ENCODE data around the gene GRB7.

The GRB7 gene

DNA sequence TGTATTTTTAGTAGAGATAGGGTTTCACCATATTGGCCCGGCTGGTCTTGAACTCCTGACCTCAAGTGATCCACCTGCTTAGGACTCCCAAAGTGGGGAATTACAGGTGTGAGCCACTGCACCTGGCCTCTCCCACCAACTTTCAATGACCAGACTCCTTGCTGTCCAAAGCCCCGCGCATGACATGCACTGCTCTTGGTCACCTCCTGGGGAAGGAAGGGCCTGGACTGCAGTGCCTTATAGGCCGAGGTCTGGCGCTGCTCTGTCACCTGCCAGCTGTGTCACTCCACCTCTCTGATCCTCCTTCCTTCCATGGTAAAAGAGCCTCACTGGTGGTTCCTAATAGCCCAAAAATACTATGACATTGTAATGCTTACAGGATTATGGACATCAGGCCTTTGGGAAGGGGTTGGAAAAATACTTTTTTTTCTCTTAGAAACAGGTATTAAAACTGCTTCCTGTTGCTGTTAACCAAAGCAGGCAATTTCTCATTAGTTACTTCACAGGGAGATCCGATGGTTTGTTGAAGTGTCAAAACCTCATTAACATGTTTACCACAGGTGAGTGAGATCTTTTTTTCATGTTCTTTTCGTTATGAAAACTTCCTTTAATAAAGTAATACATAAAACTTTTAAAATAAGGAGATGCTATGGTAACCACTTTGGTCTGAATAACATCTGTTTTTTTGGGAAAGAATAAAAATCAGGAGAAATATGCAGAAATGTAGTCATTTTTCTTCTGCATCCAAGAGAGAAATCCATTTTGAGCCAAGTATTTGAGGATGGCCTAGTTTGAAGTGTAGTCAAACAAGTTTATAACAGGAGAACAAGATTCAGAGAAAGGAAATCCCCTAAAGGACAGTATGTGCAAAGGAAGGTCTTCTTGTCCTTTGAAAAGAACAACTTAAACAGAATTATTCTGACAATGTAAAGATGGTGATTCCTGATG lies 35.5 kb downstream of the GRB7 start:
- DNase-seq (ENCODE audit: low read depth), result no peak

DNA sequence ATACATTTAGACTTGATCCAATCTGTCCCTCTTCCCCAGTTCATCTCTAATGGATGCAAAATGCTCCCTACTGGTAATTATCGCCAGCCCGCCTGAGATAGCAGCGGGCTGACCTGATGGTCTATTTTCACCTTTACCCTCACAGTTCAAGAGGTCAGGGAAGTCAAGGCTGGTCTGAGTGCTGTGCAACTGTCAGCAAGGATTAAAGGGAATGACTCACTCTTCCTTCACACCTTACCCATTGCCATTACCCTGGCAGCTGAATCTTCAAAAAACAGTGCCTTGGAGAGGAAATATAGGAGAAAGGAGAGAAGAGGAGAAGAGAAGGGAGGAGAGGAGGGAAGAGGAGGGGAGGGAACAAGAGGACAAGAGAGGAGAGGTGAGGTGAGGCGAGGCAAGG lies 36.3 kb downstream of the GRB7 start:
- DNase-seq (ENCODE audit: low read depth), result no peak

DNA sequence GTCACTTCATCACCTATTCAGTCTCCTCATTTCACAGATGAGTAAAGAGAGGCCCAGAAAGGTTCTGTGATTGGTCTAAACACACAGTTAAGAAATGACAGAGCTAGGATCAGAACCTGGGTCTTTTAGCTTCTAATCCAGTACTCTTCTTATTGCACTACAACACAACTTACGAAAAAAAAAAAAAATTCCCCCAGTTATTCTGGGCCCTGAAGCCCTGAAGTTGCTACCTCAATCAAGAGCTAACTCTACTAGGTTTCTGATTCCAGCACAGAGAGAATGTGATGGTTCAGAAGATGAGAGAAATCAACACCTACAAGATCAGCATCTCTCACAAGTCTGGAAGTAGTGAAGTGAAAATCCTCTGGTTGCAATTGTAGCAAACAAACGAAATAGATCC lies 37.3 kb downstream of the GRB7 start:
- no peak for DNase-seq (ENCODE audit: low read depth)

DNA sequence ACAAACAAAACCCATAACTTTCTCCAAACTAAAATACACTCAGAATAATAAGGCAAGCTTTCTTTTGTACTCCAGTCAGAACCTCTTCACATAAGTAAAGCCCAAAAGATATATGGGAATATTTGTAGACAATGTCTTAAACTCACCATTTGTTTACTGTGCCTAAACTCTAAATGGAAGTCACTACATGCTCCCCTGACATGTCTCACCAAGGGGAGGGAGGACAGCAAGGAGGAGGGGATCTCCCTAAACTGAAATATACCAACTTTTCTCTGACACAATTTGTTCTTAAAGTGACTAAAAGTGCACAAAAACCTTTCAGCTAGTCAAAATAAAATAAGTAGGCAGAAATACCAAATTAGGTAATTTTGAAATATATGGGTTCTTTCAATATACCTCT lies 38.5 kb downstream of the GRB7 start:
- no peak for DNase-seq (ENCODE audit: low read depth)

DNA sequence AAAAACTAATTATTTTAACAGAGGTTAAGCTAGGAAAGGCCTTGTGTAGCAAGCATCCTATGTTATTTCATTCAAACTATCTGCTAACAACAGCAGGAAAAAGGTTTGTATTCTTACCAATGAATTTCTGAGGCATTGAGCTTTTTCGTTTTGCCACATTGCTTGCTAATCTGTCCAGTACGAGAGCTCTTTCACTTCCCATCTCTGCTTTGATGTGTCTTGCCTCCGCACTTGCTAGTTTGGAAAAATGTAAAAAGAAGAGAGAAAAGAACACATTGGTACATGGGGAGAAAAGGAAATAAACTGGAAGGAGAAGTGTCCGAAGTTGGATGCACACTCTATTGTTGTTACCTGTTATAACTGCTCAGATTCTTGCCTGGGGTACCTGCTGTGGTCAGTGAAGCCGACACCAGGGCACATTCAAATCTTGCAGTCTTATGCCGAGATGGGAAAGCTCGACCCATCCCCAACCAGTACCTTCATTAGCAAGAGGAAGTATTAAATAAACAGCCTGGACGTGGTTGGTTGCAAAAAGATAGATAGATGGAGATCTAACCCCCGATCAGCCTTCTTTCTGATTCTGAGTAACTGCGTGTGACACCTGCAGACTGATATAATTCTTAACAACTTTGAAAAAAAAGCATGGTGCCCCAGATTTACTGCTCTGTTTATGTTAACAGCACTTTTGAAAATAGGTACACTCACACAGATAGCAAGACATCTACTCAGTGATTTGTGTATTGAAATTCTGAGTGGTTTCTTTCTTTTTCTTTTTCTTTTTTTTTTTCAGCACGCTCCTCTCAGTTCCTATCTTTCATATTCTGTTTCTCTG lies 40.0 kb downstream of the GRB7 start:
- no peak for DNase-seq (ENCODE audit: low read depth)

DNA sequence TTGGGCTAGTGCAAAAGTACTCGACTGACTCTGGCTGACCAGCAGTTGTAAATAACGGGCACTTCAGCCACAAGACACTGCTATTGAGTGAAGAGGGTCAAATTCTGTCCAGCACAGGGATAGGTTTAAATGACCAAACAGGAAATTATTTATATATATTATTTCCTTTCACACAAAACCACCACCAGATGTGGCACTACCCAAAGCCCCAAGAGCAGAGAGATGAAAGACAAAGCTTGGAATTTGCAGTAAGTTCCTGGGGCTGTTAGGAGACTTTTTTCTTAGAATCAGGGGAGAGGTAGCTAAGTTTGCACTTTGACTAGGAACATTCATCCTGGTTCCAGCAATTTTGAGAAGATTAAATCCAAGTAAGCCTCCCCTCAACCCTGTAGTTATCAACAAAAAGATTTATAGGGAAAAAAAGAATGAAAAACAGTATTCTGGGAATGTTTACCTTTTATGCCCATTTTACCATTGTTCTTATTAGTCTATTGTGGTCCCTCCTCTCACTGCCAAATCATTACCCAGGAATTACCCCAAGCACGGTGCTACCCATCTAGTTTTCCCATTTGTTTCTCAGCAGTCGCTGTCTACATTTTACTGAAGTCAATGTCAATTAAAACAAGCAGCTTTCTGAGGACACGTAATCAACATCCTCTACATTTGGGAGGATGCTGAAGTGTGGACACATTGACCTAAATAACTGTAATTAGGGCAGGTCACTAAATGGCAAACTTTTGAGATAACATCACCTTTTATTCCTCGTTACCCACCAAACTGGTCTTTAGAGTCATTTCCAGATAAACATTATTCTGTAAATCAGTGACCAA lies 43.5 kb downstream of the GRB7 start:
- DNase-seq (ENCODE audit: low read depth), result no peak

DNA sequence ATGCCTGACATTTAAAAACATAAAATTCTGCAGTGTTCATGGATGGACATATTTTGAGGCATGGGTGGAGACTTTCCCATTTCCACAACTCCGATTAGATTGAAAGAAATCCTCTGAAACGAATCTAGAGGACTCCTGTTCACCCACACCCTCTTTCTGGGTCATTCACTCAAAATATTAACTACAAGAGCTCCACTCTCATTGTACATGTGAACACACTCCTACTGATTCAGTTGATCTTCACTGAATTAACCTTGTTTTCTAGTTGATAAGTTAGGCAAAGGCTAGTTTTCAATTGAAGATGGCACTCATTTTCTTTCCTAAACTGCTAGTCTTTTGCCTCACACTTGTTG lies 44.1 kb downstream of the GRB7 start:
- no peak for DNase-seq (ENCODE audit: low read depth)

DNA sequence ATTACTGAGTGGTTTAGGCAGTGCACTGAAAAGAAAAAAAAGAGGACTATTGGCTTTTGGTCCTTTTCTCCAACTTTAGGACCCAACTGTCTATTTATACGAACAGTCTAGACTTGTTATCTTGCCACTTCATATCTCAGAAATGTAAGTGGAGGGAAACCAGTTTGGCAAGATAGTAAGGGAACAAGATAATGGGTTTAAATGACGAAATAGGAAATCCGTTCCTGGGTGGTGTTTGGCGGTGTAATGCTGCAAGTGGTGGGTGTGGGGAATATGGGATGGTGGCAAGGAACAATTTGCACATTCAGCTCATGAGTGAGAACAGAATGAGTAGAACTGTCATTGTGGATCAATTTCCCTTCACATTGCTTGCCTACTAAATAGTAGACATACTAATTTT lies 44.7 kb downstream of the GRB7 start:
- no peak for DNase-seq (ENCODE audit: low read depth)

DNA sequence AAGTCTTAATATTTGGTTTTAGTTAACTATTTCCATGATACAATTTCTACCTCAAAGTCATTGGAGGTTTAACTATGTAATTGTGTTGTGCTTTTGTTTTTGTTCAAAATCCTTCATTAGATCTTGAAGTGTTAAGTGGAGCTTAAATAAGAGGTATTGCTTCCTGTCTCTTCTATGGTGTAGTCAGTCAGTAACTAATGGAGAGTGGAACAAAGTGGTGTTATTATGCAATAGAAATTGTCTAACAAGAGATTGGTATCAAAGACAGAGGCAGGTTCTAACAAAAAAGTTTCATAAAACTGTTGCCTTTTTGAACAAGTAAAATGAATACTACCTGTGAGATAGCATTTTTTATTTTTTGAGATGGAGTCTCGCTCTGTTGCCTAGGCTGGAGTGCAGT lies 45.2 kb downstream of the GRB7 start:
- no peak for DNase-seq (ENCODE audit: low read depth)

DNA sequence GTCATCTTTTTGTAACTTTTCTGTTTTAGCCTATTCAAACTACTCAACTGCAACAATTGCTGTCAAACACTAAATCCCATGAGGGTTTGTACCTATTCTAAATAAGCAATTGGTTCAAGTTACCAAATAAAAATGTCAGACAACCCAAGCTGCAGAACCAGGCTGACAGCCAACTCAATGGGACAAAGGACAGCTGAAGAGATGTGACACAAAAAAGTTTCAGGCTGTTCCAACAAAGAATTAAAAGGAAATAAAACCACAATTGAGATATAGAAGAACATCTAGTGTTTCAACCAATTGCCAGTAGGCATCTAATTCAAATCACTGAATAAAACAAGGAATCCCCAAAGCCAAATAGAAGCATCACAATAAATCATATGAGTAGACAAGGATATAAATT lies 49.3 kb downstream of the GRB7 start:
- no peak for DNase-seq (ENCODE audit: low read depth)

DNA sequence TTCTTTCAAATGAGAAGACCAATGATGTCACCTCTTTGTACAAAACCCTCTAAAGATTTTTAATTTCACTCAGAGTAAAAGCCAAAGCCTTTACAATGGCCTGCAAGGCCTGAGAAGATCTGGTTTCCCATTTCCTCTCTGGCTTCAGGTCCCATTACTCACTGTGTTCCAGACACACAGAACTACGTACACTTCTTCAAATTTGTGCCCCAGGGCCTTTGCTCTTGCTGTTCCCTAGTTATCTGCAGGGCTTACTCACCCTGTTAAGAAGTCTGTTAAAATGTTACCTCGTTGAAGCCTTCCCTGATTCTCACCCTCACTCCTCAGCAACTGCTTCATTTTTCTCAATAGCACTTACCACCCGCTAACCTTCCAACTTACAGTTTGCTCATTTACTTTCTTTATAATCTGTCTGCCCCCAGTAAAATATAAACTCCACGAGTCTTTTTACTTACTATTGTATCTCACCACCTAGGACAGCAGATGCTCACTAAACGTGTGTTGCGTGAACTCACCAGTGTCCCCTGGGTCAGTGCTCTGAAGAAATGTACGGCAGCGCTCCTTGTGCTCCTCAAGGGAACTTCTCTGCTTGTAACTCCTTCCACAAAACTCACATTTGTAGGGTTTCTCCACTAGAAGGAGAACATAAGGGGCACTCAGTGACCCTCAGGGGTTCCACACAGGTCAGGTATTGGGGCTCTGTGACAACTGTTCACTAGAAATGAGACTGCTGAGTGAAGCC lies 50.2 kb downstream of the GRB7 start:
- DNase-seq (ENCODE audit: low read depth), result no peak

DNA sequence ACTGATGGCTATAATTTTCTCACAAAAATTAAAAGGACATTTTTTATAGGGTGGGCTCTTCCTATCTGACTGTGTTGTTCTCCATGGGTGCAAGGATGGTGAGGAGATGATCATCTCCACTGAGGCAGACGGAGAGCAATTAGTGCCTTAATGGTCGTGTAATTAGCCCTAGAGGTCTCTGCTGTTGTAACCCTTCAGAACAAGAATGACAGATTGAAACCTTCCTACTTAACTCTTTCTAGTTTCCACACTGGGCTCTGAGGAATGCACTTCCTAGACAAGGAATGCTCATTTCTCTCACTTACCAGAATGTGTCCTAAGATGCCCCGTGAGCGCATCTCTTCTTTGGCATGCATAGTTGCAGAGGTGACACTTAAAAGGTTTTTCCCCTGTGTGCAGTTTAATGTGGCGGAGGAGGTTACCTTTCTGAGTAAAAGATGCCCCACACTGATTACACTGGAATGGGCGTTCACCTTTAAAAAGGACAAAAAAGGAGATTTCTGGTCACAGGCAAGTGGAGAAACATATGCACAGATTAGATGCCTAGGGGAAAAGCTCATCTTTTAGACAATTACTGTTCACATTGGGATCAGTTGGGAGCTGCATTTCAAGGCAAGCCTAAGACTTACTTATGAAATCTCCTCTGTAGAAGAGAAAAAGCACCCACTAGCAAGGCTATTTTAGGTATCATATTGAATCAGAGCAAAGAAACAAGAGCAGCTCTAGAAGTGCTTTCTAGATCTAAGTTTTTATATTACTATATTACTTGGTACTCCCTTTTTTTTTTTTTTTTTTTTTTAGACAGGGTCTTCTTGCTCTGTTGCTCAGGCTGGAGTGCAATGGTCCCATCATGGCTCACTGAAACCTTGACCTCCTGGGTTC lies 53.6 kb downstream of the GRB7 start:
- DNase-seq (ENCODE audit: low read depth), result no peak

DNA sequence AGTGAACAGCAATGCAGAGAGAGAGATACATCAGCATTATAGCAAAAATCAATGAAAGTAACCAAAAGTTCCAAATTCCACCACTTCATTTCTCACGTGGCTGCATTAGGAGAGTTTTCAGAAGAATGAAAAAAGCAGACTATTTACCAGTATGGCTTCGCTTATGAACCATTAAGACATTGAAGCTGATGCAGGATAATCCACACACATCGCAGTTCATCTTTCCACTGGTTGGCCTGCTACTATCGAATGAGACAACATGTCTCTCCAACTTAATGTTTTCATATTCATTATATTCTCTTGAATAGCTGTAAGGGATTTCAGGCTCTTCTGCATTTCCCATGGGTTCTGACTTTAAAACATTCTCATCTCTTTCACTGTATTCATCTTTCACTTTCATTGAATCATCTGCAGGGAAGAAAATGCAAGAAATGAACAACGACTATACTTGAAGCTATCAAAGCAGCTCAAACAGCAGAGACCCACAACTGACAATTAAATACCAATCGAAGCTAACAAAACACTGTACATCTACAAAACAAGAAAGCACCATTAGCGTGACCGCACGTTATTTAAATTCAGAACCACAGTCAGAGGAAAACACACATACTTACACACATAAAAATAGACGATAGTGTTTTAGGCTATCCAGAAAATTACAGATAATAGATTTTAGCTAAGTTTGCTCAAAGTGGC lies 54.9 kb downstream of the GRB7 start:
- DNase-seq (ENCODE audit: low read depth), result no peak

DNA sequence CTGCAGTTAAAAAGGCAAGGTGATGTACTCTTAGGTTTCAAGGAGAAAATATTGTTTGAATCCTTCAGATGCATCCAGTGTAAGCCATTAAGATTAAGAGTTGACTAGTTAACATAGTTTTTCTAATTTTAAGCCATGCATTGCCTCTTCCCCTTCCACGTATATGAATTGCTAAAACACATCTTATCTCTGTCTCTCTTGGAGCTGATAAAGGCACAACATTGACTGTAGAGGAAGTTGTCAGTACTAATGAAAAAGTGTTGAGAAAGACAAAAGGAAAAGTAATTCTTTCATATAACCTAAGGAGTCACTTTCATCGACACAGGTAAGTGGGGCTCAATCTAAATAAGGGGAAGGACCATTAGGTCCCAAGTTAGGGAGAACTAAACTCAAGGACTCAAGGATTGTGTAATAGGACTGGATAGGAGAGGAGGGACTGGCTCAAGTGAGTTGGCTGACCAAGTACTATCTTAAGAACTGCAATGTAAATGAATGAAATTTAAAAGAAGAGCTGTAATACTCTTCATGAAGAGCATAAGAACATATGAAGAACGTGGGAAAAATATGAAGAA lies 55.6 kb downstream of the GRB7 start:
- no peak for DNase-seq (ENCODE audit: low read depth)

DNA sequence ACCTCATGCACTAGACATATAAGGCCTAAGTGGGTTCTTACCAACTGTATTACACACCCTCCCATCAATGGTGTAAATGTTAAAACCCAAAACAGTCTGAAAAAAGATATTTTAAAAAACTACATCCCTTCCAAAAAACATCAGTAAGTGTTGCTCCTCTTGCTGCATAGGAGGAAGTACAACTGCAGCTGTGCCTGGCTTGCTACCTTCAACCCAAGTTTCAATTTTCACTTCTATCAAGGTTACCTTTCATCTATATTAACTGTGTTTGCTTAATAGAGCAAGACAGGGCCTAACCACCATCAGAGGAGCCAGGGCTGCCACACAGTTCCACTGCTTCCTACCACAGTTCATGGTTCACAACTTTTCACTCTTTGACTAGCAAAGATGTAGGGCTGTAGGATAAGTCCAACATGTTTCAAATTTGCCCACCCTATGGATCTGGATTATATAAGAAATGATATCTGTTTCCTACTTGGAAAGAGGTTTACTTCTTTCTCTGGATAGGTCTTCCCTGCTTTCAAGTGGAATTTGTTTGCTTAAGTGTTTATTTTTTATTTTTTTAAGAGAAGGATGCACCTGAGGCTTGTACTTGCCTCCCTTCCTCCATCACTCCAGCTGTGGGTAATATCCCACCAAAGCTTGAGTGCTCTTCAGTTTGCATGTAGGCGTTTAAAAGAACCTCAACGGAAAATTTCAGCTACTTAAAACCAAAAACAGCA lies 56.7 kb downstream of the GRB7 start:
- no peak for DNase-seq (ENCODE audit: low read depth)
